Activated CD8-positive, alpha-beta T cell treated with anti-CD3 and anti-CD28 coated beads for 36 hours (primary cell): ENCODE results near the gene ABHD16A. TPM values are rescaled to one million over a fixed set of nuclear protein-coding genes. Genes with fewer than 3 reads are reported as not detected.

ENCODE experiments used
- ATAC-seq: fragments of 200-7000 bp; cut with Tn5 transposase; one replicate; pipeline ENCODE4 v1.10.0; 2021; ENCODE audit warnings: mild to moderate bottlenecking, moderate library complexity
- CTCF ChIA-PET: fragments of 350-600 bp; sonication (Branson Sonifier 250); formaldehyde crosslinking; loops from one replicate; lab custom pipeline; 2021; ENCODE audit warnings: antibody characterized with exemption; lab: Charles Lee
- POLR2A ChIA-PET: fragments of 350-600 bp; sonication (Branson Sonifier 250); formaldehyde crosslinking; loops from one replicate; lab custom pipeline; 2021; ENCODE audit warnings: antibody characterized with exemption; lab: Charles Lee
- DNase-seq: peaks from one replicate; pipeline ENCODE4 v3.0.0-alpha.2; 2020
- H3K27ac Mint-ChIP-seq: one replicate; pipeline ENCODE4 v1.8.0; 2021; ENCODE audit warnings: mild to moderate bottlenecking, mixed read lengths
- H3K27me3 Mint-ChIP-seq: one replicate; pipeline ENCODE4 v1.8.0; 2021; ENCODE audit warnings: mixed read lengths
- H3K36me3 Mint-ChIP-seq: one replicate; pipeline ENCODE4 v1.8.0; 2021; ENCODE audit warnings: low read depth, mixed read lengths
- H3K4me1 Mint-ChIP-seq: one replicate; pipeline ENCODE4 v1.8.0; 2021; ENCODE audit warnings: low read depth, mixed read lengths
- H3K4me3 Mint-ChIP-seq: one replicate; pipeline ENCODE4 v1.8.0; 2021; ENCODE audit warnings: mild to moderate bottlenecking, moderate library complexity, mixed read lengths
- H3K9me3 Mint-ChIP-seq: one replicate; pipeline ENCODE4 v1.8.0; 2021; ENCODE audit warnings: mixed read lengths
- CTCF ChIP-seq: fragments of 200-600 bp; IDR thresholded peaks from one replicate; pipeline ENCODE4 v1.8.0; 2022; ENCODE audit warnings: antibody characterized with exemption, mild to moderate bottlenecking
- intact Hi-C: fragments of 100-400 bp; cut with micrococcal nuclease; formaldehyde crosslinking; loops from one replicate; pipeline ENCODE4 v1.10.0; 2022
- total RNA-seq, 2 experiments: library from RNA; stranded (reverse); gene quantifications; one replicate each; pipeline ENCODE4 v1.2.3, GENCODE V29; 2021

Gene ABHD16A
- total RNA-seq, 2 experiments from 2014 or later = 23.7 to 24.3 TPM

GRCh38 chr6:31744422-31744821 is 41.3 kb upstream of the ABHD16A start:
- no peak for TF ChIP-seq CTCF
- no peak for ATAC-seq
- ChIA-PET POLR2A (interaction anchor here (1.7 kb wide), 1 partner anchor 20 kb away, joined by 4 read pairs; no protein-coding TSS in a partner anchor), CTCF (interaction anchor here (2.3 kb wide), 1 partner anchor 25 kb away, joined by 7 read pairs; no protein-coding TSS in a partner anchor)
- intact Hi-C loops = no loop called here
- Mint-ChIP-seq H3K4me1 (peaks cover 14% of the 10 kb centered on the region), H3K27me3 (no peaks in the 10 kb centered on the region), H3K9me3 (no peaks in the 10 kb centered on the region), H3K27ac (no peak overlapping the region), H3K4me3 (no peak overlapping the region), H3K36me3 (peaks cover 62% of the 10 kb centered on the region)
- DNase-seq = no peak

GRCh38 chr6:31742894-31743293 is 39.8 kb upstream of the ABHD16A start:
- peaks cover 27% of the 10 kb centered on the region for H3K4me1 Mint-ChIP-seq
- intact Hi-C loops = no loop called here
- H3K27ac Mint-ChIP-seq = no peak overlapping the region
- no peaks in the 10 kb centered on the region for H3K9me3 Mint-ChIP-seq
- H3K4me3 Mint-ChIP-seq = no peak overlapping the region
- DNase-seq = no peak
- CTCF ChIA-PET = interaction anchor here (1.2 to 9.9 kb wide), 3 partner anchors 13 to 27 kb away, joined by 3 to 59 read pairs (median 7); partner anchors contain the start of gene DDAH2
- POLR2A ChIA-PET = interaction anchor here (1.5 kb wide), 1 partner anchor 16 kb away, joined by 3 read pairs; no protein-coding TSS in a partner anchor
- H3K27me3 Mint-ChIP-seq = no peaks in the 10 kb centered on the region
- ATAC-seq = no peak
- peaks cover 56% of the 10 kb centered on the region for H3K36me3 Mint-ChIP-seq
- TF ChIP-seq CTCF = no peak

GRCh38 chr6:31741815-31742214 is 38.7 kb upstream of the ABHD16A start:
- DNase-seq (no peak), ATAC-seq (no peak)
- CTCF ChIA-PET = interaction anchor here (1.8 to 9.9 kb wide), 4 partner anchors 13 to 88 kb away, joined by 4 to 59 read pairs (median 23); partner anchors contain the start of gene DDAH2
- intact Hi-C loops = no loop called here
- TF ChIP-seq CTCF = no peak
- Mint-ChIP-seq H3K4me3 (peak overlapping the region; percentile 97), H3K4me1 (peaks cover 34% of the 10 kb centered on the region), H3K9me3 (no peaks in the 10 kb centered on the region), H3K27me3 (no peaks in the 10 kb centered on the region), H3K27ac (no peak overlapping the region), H3K36me3 (peaks cover 49% of the 10 kb centered on the region)
- POLR2A ChIA-PET = interaction anchor here (0.7 to 2.2 kb wide), 9 partner anchors 12 to 89 kb away, joined by 3 to 10 read pairs (median 4); partner anchors contain the start of genes ABHD16A, BAG6, DDAH2 and VARS1

- H3K36me3 Mint-ChIP-seq = peaks cover 52% of the 10 kb centered on the region
Observed at GRCh38 chr6:31740397-31741223, 37.5 kb upstream of the ABHD16A start.

More at GRCh38 chr6:31740397-31741223, 37.5 kb upstream of the ABHD16A start:
- CTCF ChIA-PET = interaction anchor here (0.8 to 9.9 kb wide), 7 partner anchors 12 to 90 kb away, joined by 3 to 59 read pairs (median 4); partner anchors contain the start of gene DDAH2
- H3K9me3 Mint-ChIP-seq = no peaks in the 10 kb centered on the region
- peak overlapping the region; percentile 97 for H3K4me3 Mint-ChIP-seq
- intact Hi-C loops = no loop called here
- DNase-seq = no peak
- POLR2A ChIA-PET = interaction anchor here (0.6 to 4.0 kb wide), 18 partner anchors 10 to 173 kb away, joined by 3 to 30 read pairs (median 4); partner anchors contain the start of genes BAG6, CSNK2B, DDAH2 and GPANK1
- H3K4me1 Mint-ChIP-seq = peaks cover 38% of the 10 kb centered on the region
- no peaks in the 10 kb centered on the region for H3K27me3 Mint-ChIP-seq
- no peak for TF ChIP-seq CTCF
- H3K27ac Mint-ChIP-seq = peak overlapping the region; percentile 97
- ATAC-seq = no peak
